GM19468 (cell line): ENCODE results near the gene RAP1GAP2.
"Not testable (repeated sequence)": the region's sequence is repeated elsewhere in the genome, so short reads cannot be mapped to it uniquely, and the experiment has no call there.

ENCODE experiments used
- ATAC-seq: cut with Tn5 transposase; IDR thresholded peaks from one replicate; pipeline ENCODE4 v1.9.1; 2021; ENCODE audit warnings: mild to moderate bottlenecking, moderate library complexity, moderate number of reproducible peaks; ENCODE audit not compliant: unreplicated experiment; ENCODE audit errors: extremely low read depth

The RAP1GAP2 gene

GRCh38 chr17:2876467-2876866 is 80.2 kb downstream of the RAP1GAP2 start:
- no peak for ATAC-seq

DNA sequence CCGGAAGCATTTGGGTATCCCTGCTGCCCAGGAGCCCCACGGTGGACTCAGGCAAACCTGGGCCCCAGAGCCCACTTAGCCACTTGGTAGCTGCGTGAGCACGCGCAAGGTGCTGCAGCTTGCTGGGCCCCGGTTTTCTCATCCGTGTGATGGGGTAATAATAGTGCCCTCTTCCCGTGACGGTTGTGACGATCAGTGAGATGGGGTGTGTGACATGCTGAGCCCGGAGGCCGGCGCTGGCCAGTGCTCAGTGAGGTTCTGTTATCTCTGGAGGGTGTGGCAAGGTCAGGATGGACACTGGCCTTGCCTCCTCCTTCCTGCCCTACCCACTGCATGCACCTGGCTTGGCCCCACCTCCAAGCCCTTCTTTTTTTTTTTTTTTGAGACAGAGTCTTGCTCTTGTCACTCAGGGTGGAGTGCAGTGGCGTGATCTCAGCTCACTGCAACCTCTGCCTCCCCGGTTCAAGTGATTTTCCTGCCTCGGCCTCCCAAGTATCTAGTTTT is 82.6 kb downstream of the RAP1GAP2 start:
- no peak for ATAC-seq

- no peak for ATAC-seq
These were observed 83.8 kb downstream of the RAP1GAP2 start for GRCh38 chr17:2880050-2880449.

- no peak for ATAC-seq
These were observed 85.1 kb downstream of the RAP1GAP2 start for GRCh38 chr17:2881295-2881694.

- ATAC-seq, result no peak
These were observed 87.4 kb downstream of the RAP1GAP2 start for GRCh38 chr17:2883544-2884213.

GRCh38 chr17:2885733-2886132 is 89.5 kb downstream of the RAP1GAP2 start:
- ATAC-seq, result no peak

DNA sequence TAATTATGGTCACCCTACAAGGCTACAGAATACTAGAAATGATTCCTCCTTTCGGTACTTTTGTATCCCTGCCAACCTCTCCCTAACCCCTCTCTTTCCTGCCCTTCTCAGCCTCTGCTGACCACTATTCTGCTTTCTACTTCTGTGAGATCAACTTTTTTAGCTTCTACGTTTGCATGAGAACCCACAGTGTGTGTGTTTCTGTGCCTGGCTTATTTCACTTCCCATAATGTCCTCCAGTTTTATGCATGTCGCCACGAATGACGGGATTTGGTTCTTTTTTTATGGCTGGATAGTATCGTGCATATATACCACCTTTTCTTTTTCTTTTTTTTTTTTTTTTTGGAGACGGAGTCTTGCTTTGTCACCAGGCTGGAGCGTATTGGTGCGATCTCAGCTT is 92.1 kb downstream of the RAP1GAP2 start:
- ATAC-seq, result no peak

- no peak for ATAC-seq
These were observed 93.0 kb downstream of the RAP1GAP2 start for GRCh38 chr17:2889256-2889655.

GRCh38 chr17:2890778-2891177 is 94.5 kb downstream of the RAP1GAP2 start:
- not testable (repeated sequence) for ATAC-seq

- no peak for ATAC-seq
These were observed 96.2 kb downstream of the RAP1GAP2 start for GRCh38 chr17:2892305-2892971.

DNA sequence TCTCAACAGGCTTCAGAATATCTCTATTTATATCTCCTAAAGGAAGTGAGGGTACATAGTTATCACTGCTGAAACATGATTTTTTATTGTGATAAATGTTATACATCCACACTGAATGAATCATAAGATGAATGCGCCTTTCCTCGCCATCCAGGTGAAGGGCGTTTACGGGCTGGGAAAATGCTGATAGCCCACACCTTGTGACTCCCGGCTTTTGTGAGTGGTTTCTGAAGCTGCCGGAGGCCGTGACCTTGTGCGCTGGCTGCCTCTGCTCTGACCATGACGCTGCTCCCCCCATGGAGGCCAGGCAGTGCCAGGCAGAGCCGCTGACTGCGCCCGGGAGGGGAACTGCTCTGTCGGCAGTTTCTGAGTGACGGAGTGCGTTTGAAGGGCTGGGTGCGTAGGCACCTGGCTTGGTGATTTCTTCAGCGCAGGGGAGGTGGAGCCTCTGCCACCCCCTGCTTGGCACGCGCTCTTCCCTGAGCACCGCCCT is 97.2 kb downstream of the RAP1GAP2 start:
- no peak for ATAC-seq

GRCh38 chr17:2894782-2895181 is 98.5 kb downstream of the RAP1GAP2 start:
- no peak for ATAC-seq

DNA sequence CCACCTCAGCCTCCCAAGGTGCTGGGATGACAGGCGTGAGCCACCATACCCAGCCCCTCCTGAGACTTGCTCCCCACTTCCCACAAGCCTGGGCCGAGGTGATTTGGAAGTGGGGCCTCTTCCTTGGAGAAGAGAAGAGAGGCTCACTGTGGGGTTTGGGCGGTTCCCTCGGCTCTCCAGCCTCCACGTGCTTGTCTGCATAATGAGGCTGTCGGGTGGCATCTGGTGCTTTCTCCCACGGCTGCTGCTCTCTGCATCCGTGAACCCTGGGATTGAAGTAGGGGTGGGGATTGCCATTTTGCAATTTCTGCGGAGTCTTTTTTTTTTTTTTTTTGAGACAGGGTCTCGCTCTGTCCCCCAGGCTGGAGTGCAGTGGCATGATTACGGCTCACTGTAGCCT is 101.4 kb downstream of the RAP1GAP2 start:
- no peak for ATAC-seq

- no peak for ATAC-seq
These were observed 102.2 kb downstream of the RAP1GAP2 start for GRCh38 chr17:2898255-2898926.

DNA sequence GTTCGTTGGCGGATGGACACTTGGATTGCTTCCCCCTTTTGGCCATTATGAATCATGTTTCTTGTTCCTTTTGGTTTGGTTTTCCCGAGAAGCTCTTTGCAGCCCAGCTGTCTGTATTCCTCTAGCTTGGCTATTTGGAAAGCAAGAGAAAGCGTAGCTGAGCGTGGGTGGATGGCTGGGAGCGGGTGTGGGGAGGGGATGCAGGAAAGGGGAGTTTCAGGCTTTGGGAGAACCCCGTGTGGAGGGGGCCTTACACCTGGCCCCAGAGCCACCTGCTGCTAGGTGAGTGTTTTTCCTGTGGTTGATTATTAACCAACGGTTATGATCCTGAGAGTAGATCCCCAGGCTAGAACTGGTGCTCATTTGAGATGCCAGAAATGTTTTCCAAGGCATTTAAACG is 103.7 kb downstream of the RAP1GAP2 start:
- no peak for ATAC-seq

DNA sequence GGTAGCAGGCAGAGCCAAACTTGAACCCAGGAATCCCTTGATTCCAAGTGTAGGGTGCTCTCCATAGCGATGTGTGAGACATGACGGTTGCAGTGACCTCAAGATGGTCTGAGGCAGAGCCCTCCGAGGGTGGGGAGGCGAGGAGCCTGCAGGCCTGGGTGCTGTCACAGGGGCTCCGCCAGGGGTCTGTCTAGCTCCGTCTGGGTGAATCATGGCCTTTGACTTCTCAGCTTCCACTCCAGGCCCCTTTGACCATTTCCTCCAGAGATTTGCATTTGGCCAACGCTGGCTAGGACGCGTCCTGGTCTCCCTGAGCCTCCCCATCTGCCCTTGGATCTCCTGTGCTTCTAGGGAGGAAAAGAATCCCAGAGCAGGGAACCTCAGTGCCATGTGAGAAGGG is 104.6 kb downstream of the RAP1GAP2 start:
- ATAC-seq, result no peak

- no peak for ATAC-seq
These were observed 105.3 kb downstream of the RAP1GAP2 start for GRCh38 chr17:2901582-2901981.

GRCh38 chr17:2902546-2902945 is 106.3 kb downstream of the RAP1GAP2 start:
- ATAC-seq, result no peak

GRCh38 chr17:2903193-2903974 is 107.1 kb downstream of the RAP1GAP2 start:
- no peak for ATAC-seq

DNA sequence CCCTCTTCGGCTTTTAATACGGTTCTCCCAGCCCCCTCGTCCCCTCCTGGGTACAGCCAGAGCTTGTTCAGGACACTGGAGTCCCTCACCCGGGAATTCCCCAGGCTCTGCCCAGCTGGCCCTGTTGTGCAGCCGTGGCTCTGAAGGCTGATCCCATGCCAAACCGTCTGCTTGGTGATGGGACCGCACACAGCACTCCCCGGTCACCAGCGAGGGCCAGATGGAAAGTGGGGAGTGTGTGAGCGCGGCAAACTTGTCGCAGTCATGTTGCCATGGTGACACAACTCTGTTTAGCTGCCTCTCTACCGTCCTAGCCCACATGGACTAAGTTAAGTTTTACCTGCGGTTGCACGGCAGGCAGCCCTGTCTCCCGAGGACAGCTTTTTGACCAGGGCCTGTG is 107.9 kb downstream of the RAP1GAP2 start:
- no peak for ATAC-seq
